Astrocyte (in vitro differentiated cells and primary cell): ENCODE data around the gene ZNF283.

Experiments used
- CTCF ChIP-seq: IDR thresholded peaks from 2 replicates; pipeline ENCODE4 v1.5.1; 2011; ENCODE audit warnings: low read depth, mild to moderate bottlenecking, inconsistent platforms, low read length, moderate library complexity; ENCODE audit not compliant: insufficient read depth
- EZH2 ChIP-seq: IDR thresholded peaks from 2 replicates; pipeline ENCODE4 v1.6.1; 2012; ENCODE audit warnings: mild to moderate bottlenecking, low read length, inconsistent platforms; ENCODE audit not compliant: insufficient read depth

- TF ChIP-seq CTCF, result no peak
- TF ChIP-seq EZH2, result no peak
Measured at GRCh38 chr19:43895727-43896308, 68.7 kb downstream of the ZNF283 start.
